Chondrocyte (in vitro differentiated cells): ENCODE data around the gene MAPK4. TPM values are rescaled to one million over a fixed set of nuclear protein-coding genes. Genes with fewer than 3 reads are reported as not detected.

Source experiments
- DNase-seq: peaks from one replicate; pipeline ENCODE4 v3.0.0; 2021; ENCODE audit warnings: mixed read lengths, low spot score
- H3K27ac Mint-ChIP-seq: one replicate; pipeline ENCODE4 v1.8.0; 2021; ENCODE audit warnings: mild to moderate bottlenecking, moderate library complexity, mixed read lengths; ENCODE audit not compliant: unreplicated experiment
- H3K27me3 Mint-ChIP-seq: 2 replicates; pipeline ENCODE4 v1.8.0; 2021; ENCODE audit warnings: low read depth, mixed read lengths
- H3K36me3 Mint-ChIP-seq: 2 replicates; pipeline ENCODE4 v1.8.0; 2021; ENCODE audit warnings: low read depth, mixed read lengths
- H3K4me1 Mint-ChIP-seq: 2 replicates; pipeline ENCODE4 v1.8.0; 2021; ENCODE audit warnings: low read depth, mild to moderate bottlenecking, mixed read lengths
- H3K4me3 Mint-ChIP-seq: one replicate; pipeline ENCODE4 v1.8.0; 2021; ENCODE audit warnings: mild to moderate bottlenecking, moderate library complexity, mixed read lengths; ENCODE audit not compliant: unreplicated experiment
- H3K9me3 Mint-ChIP-seq: 2 replicates; pipeline ENCODE4 v1.8.0; 2021; ENCODE audit warnings: low read depth, mixed read lengths
- CTCF ChIP-seq: fragments of 200-600 bp; sonication (generic); IDR thresholded peaks from 2 replicates; pipeline ENCODE4 v1.5.0; 2021; ENCODE audit warnings: antibody characterized with exemption, mild to moderate bottlenecking, moderate library complexity
- total RNA-seq: library from RNA; stranded (reverse); gene quantifications from 3 replicates; pipeline ENCODE4 v1.2.1, GENCODE V29; 2021

Gene MAPK4
- total RNA-seq, 1 donor from 2014 or later, result 0.30 TPM

- no peaks in the 10 kb centered on the region for H3K9me3 Mint-ChIP-seq
- H3K36me3 Mint-ChIP-seq, result no peaks in the 10 kb centered on the region
- H3K27me3 Mint-ChIP-seq, result peaks cover 7% of the 10 kb centered on the region
- DNase-seq, result no peak
- H3K27ac Mint-ChIP-seq, result no peak overlapping the region
- H3K4me3 Mint-ChIP-seq, result no peak overlapping the region
- H3K4me1 Mint-ChIP-seq, result no peaks in the 10 kb centered on the region
- no peak for TF ChIP-seq CTCF
Measured at GRCh38 chr18:50675043-50675442, 115.2 kb downstream of the MAPK4 start.

- Mint-ChIP-seq H3K27me3 (peaks cover 11% of the 10 kb centered on the region), H3K27ac (no peak overlapping the region), H3K9me3 (no peaks in the 10 kb centered on the region), H3K4me3 (no peak overlapping the region), H3K36me3 (no peaks in the 10 kb centered on the region), H3K4me1 (no peaks in the 10 kb centered on the region)
- no peak for DNase-seq
- no peak for TF ChIP-seq CTCF
Measured at GRCh38 chr18:50678651-50679050, 118.8 kb downstream of the MAPK4 start.

GRCh38 chr18:50679056-50679455, 119.2 kb downstream of the MAPK4 start:
- no peaks in the 10 kb centered on the region for H3K4me1 Mint-ChIP-seq
- TF ChIP-seq CTCF, result no peak

GRCh38 chr18:50679656-50680055, 119.8 kb downstream of the MAPK4 start:
- Mint-ChIP-seq H3K4me3 (no peak overlapping the region), H3K27me3 (peaks cover 7% of the 10 kb centered on the region), H3K9me3 (no peaks in the 10 kb centered on the region), H3K4me1 (no peaks in the 10 kb centered on the region), H3K27ac (no peak overlapping the region), H3K36me3 (no peaks in the 10 kb centered on the region)
- no peak for DNase-seq
- no peak for TF ChIP-seq CTCF

More at GRCh38 chr18:50679056-50679455, 119.2 kb downstream of the MAPK4 start:
- H3K4me3 Mint-ChIP-seq, result no peak overlapping the region
- DNase-seq, result no peak
- H3K27ac Mint-ChIP-seq, result no peak overlapping the region
- H3K27me3 Mint-ChIP-seq, result peaks cover 11% of the 10 kb centered on the region
- no peaks in the 10 kb centered on the region for H3K9me3 Mint-ChIP-seq
- no peaks in the 10 kb centered on the region for H3K36me3 Mint-ChIP-seq

- no peak overlapping the region for H3K4me3 Mint-ChIP-seq
- H3K9me3 Mint-ChIP-seq, result no peaks in the 10 kb centered on the region
Measured at GRCh38 chr18:50680966-50681365, 121.1 kb downstream of the MAPK4 start.

More at GRCh38 chr18:50680966-50681365, 121.1 kb downstream of the MAPK4 start:
- no peak for TF ChIP-seq CTCF
- no peaks in the 10 kb centered on the region for H3K4me1 Mint-ChIP-seq
- H3K36me3 Mint-ChIP-seq, result no peaks in the 10 kb centered on the region
- DNase-seq, result no peak
- H3K27ac Mint-ChIP-seq, result no peak overlapping the region
- peaks cover 6% of the 10 kb centered on the region for H3K27me3 Mint-ChIP-seq
